ENCODE results near the gene JMJD7.

JMJD7 gene

GRCh38 chr15:41792000-41792637 is 35.8 kb upstream of the JMJD7 start:
- no peaks in the 10 kb centered on the region for H3K9me3 ChIP-seq (ENCODE audit: low read length)
- no peak overlapping the region for H3K4me3 ChIP-seq (ENCODE audit: low read depth, low read length, poor library complexity, severe bottlenecking)
- H2AFZ ChIP-seq (ENCODE audit: low read length), result no peak overlapping the region
- no peak for TF ChIP-seq EZH2 (IDR thresholded peaks at IDR 0.05; ENCODE audit: borderline replicate concordance, low read length)
- TF ChIP-seq, protein P1, sequence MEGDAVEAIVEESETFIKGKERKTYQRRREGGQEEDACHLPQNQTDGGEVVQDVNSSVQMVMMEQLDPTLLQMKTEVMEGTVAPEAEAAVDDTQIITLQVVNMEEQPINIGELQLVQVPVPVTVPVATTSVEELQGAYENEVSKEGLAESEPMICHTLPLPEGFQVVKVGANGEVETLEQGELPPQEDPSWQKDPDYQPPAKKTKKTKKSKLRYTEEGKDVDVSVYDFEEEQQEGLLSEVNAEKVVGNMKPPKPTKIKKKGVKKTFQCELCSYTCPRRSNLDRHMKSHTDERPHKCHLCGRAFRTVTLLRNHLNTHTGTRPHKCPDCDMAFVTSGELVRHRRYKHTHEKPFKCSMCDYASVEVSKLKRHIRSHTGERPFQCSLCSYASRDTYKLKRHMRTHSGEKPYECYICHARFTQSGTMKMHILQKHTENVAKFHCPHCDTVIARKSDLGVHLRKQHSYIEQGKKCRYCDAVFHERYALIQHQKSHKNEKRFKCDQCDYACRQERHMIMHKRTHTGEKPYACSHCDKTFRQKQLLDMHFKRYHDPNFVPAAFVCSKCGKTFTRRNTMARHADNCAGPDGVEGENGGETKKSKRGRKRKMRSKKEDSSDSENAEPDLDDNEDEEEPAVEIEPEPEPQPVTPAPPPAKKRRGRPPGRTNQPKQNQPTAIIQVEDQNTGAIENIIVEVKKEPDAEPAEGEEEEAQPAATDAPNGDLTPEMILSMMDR (IDR thresholded peaks at IDR 0.05; ENCODE audit: low read length), result no peak
- no peaks in the 10 kb centered on the region for H3K79me2 ChIP-seq (ENCODE audit: insufficient read depth, low read length)
- no peaks in the 10 kb centered on the region for H3K27me3 ChIP-seq (ENCODE audit: insufficient read depth, low read length)
- no peaks in the 10 kb centered on the region for H4K20me1 ChIP-seq (ENCODE audit: insufficient read depth, low read length)
- H3K9ac ChIP-seq (ENCODE audit: low read length), result no peak overlapping the region
- H3K4me1 ChIP-seq (ENCODE audit: insufficient read depth, low read length, severe bottlenecking), result peaks cover 71% of the 10 kb centered on the region
- H3K36me3 ChIP-seq (ENCODE audit: insufficient read depth, low read length), result no peaks in the 10 kb centered on the region
- no peak overlapping the region for H3K4me2 ChIP-seq (ENCODE audit: low read length)
- no peaks in the 10 kb centered on the region for H3K9me2 ChIP-seq (ENCODE audit: low read depth, low read length)
- no peaks in the 10 kb centered on the region for H3F3A ChIP-seq (ENCODE audit: insufficient read depth, low read length)
- H3K27ac ChIP-seq (ENCODE audit: low read depth, low read length, poor library complexity, severe bottlenecking), result peak overlapping the region; percentile 27

DNA sequence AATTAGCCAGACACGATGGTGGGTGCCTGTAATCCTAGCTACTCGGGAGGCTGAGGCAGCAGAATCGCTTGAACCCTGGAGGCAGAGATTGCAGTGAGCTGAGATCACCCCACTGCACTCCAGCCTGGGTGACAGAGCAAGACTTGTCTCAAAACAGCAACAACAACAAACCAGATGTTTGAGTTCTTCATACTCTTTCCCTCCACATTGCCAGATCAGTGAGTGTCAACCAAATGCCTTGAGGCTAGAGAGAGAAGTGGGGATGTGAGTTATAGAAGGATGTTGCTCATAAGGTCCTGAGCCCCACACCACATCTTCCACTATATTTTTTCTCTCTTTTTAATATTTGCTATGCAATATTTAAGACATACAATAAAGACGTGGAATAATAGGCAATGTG is 33.8 kb upstream of the JMJD7 start:
- H3K9me2 ChIP-seq (ENCODE audit: low read depth, low read length), result no peaks in the 10 kb centered on the region
- H2AFZ ChIP-seq (ENCODE audit: low read length), result no peak overlapping the region
- peaks cover 66% of the 10 kb centered on the region for H3K4me1 ChIP-seq (ENCODE audit: insufficient read depth, low read length, severe bottlenecking)
- no peaks in the 10 kb centered on the region for H4K20me1 ChIP-seq (ENCODE audit: insufficient read depth, low read length)
- no peaks in the 10 kb centered on the region for H3K79me2 ChIP-seq (ENCODE audit: insufficient read depth, low read length)
- no peaks in the 10 kb centered on the region for H3K27me3 ChIP-seq (ENCODE audit: insufficient read depth, low read length)
- H3F3A ChIP-seq (ENCODE audit: insufficient read depth, low read length), result no peaks in the 10 kb centered on the region
- no peak overlapping the region for H3K9ac ChIP-seq (ENCODE audit: low read length)
- H3K27ac ChIP-seq (ENCODE audit: low read depth, low read length, poor library complexity, severe bottlenecking), result peak overlapping the region; percentile 7
- no peak overlapping the region for H3K4me3 ChIP-seq (ENCODE audit: low read depth, low read length, poor library complexity, severe bottlenecking)
- no peaks in the 10 kb centered on the region for H3K36me3 ChIP-seq (ENCODE audit: insufficient read depth, low read length)
- H3K4me2 ChIP-seq (ENCODE audit: low read length), result no peak overlapping the region
- no peaks in the 10 kb centered on the region for H3K9me3 ChIP-seq (ENCODE audit: low read length)
- no peak for TF ChIP-seq EZH2 (IDR thresholded peaks at IDR 0.05; ENCODE audit: borderline replicate concordance, low read length)
- TF ChIP-seq, protein P1 (IDR thresholded peaks at IDR 0.05; ENCODE audit: low read length), result no peak

DNA sequence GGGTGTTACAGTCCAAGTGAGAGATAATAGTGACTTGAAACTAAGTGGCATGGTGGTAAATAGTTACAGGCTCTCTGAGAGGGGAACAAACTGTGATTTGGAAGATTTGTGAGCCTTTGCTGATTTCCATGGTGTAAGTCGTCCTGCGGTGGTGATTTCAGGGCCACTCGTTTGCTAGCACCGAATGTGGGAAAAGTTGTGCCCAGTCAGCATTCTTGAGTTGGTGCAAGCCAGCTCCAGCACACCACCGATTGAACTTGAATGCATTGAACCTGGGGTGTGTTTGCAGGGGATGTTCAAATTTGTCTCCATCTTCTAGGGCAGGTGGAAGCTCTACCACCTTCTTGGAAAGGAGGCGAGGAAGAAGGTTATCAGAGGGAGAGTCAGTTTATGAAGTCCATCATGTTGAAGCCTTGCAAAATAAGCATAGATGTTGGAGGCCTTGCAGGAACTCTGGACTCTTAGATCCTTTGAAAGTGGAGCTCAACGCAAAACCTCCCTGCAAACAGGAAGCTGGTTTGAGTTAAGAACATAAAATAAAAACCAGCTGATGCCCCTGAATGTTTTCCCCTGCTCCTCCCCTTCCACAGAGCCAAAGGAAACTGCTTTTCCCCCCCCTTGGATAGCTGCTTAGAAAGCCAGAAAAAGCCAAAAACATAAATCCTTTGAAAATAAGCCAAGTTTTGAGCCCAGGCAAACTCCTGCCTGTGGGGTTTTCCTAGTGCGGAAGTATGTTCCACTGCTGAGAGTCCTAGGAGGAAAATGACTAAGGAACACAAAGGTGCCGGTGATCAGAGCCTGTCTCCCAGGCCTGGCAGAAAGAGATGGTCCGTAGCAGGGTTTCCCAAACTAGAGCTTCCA is 31.7 kb upstream of the JMJD7 start:
- peaks cover 9% of the 10 kb centered on the region for H3K36me3 ChIP-seq (ENCODE audit: insufficient read depth, low read length)
- H3K79me2 ChIP-seq (ENCODE audit: insufficient read depth, low read length), result no peaks in the 10 kb centered on the region
- H3K4me2 ChIP-seq (ENCODE audit: low read length), result no peak overlapping the region
- no peaks in the 10 kb centered on the region for H3F3A ChIP-seq (ENCODE audit: insufficient read depth, low read length)
- no peaks in the 10 kb centered on the region for H3K9me2 ChIP-seq (ENCODE audit: low read depth, low read length)
- H4K20me1 ChIP-seq (ENCODE audit: insufficient read depth, low read length), result no peaks in the 10 kb centered on the region
- no peak overlapping the region for H3K4me3 ChIP-seq (ENCODE audit: low read depth, low read length, poor library complexity, severe bottlenecking)
- no peak overlapping the region for H3K9ac ChIP-seq (ENCODE audit: low read length)
- H3K9me3 ChIP-seq (ENCODE audit: low read length), result peaks cover 1% of the 10 kb centered on the region; the same call in 1 of the 2 replicates
- TF ChIP-seq, protein P1 (IDR thresholded peaks at IDR 0.05; ENCODE audit: low read length), result no peak
- no peak for TF ChIP-seq EZH2 (IDR thresholded peaks at IDR 0.05; ENCODE audit: borderline replicate concordance, low read length)
- H2AFZ ChIP-seq (ENCODE audit: low read length), result no peak overlapping the region
- peaks cover 48% of the 10 kb centered on the region for H3K4me1 ChIP-seq (ENCODE audit: insufficient read depth, low read length, severe bottlenecking)
- no peaks in the 10 kb centered on the region for H3K27me3 ChIP-seq (ENCODE audit: insufficient read depth, low read length)
- H3K27ac ChIP-seq (ENCODE audit: low read depth, low read length, poor library complexity, severe bottlenecking), result peak overlapping the region; percentile 52
